Activated gamma-delta T cell (primary cell): ENCODE measurements around the gene CPVL.
"Not testable (repeated sequence)": the region's sequence is repeated elsewhere in the genome, so short reads cannot be mapped to it uniquely, and the experiment has no call there.

ENCODE experiments used
- DNase-seq: peaks from one replicate; lab custom pipeline; 2025; lab: John Stamatoyannopoulos, UW

The CPVL gene

DNA sequence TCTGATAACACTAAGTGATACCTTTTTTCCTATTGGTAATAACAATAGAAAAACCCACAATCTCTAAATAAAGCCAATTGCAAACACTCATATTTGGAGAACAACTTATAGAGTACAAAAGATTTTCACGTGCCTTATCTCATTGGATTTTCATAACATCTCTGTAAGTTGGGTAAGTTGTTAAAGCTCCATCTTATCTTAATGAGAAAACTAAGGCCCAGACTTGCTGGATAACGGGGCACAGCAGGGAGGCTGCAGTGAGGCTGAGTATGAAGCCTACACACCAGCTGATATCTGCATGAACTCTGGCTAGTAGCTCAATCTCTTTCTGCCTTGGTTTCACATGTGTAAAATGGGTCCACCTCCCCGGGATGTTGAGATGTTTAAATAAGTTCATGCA is 26.8 kb downstream of the CPVL start:
- no peak for DNase-seq

DNA sequence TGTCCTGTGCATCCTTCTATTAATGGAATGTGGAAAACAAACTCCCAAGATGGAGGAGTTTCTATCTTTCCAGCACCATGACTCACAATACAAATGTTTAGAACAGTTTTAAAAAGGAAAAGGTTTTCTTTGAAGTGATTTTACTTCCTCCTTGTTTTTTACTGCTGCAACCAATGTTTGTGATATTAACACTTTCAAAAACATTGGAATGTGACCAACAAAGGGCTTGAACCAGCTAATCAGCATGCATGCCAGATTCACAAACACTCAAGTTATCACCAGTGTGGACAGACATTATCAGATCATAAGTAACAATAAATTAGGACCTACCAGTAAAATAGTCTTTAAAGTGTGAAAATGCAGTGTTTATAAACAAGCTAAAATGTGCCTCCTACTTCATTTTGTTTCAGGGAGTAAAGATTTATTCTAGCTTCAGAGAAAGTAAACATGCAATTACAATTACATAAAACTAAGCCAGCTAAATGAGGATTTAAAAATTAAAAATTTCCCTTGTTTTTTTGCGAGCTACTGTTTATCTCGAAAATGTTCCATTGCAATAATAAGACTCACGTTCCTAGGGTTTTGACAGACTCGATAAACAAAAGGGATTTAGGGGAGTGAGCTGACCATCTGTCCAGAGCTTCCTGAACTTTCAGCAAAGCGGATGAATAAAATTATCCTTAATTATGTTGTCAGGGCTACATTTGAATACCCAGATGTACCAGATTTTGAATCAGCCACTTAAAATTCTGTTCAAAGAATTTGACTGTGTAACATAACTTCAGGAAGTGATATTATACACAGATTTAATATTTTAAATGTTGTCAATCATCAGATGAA is 29.8 kb downstream of the CPVL start:
- no peak for DNase-seq

DNA sequence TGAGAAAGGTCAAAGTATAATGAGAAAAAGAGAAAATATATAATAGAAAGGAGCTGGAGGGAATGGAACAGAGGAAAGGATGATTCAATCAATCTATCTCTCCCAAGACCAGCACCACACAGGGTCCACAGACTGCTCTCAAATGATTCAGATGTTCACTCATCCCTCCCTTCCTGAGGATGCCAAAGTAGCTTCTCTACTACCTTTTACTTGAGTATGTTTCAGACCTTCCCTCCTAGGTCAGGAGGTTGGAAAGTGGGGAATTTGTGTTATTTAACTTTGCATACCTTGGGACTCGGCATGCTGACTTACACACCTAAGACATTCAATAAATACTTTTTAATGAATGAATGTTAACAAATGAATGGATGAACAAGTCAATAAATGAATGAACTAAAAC is 30.6 kb downstream of the CPVL start:
- DNase-seq = no peak

DNA sequence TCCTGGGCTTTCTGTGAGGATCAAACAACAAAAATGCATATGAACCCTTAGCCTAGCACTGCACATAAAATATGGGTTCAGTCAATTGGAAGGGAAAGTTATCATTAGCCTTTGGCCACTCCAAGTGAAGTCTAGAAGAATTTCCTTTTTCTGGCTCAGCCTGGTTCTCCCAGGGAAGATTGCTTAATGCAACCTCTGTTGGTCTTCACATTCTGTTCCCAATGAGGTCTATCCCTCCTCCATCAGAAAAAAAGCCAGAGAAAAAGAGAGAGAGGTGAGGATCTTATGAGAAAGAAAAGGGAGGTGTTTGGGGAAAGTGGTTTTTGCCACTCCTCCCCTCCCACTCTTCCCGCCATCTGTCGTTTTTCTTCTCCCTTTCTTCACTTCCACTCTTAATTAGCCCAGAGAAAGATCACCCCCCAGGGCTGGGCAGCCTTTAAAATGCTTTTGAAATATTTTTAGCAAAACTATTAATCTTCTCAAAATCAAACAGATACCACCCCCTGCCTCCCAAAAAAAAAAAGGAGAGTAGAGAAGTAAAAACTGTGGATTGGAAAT is 31.1 kb downstream of the CPVL start:
- no peak for DNase-seq

DNA sequence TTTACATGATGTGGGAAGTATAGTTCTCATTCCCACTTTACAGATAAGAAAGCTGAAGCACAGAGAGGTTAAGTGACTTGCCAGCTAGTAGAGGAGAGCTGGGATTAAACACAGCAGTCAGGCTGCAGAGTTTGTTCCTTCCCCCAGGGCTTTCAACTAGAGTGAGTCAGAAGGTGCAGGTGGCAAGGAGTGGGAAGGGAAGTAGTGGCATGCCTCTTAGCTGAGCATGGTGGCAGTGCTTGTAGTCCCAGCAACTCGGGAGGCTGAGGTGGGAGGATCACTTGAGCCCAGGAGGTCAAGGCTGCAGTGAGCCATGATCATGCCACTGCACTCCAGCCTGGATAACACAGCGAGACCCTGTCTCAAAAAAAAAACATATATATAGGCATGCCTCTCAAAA is 32.1 kb downstream of the CPVL start:
- DNase-seq = not testable (repeated sequence)

DNA sequence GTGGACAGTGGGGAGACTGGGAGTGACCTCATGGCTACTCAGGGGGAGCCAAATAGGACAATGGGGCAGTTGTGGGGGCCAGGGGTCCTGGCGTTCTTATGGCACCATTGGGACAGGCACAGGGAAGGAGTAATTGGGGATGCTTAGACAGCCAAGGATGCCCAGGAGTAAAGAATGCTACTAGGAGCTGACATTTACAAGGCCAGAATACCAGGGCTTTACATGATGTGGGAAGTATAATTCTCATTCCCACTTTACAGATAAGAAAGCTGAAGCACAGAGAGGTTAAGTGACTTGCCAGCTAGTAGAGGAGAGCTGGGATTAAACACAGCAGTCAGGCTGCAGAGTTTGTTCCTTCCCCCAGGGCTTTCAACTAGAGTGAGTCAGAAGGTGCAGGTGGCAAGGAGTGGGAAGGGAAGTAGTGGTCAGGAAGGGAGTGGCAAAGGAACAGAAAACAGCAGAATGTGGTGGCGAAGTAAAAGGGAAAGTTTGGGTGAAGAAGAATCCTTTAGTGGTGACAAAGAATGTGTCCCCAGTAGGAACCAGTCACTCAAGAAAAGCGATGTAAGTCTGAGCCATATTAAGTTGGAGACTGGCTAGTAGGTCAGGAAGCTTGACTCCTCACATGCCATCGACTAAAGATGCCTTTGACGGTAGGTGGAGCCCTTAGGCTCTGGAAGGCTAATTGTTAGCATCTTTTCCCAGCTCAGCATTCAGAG is 32.8 kb downstream of the CPVL start:
- no peak for DNase-seq

DNA sequence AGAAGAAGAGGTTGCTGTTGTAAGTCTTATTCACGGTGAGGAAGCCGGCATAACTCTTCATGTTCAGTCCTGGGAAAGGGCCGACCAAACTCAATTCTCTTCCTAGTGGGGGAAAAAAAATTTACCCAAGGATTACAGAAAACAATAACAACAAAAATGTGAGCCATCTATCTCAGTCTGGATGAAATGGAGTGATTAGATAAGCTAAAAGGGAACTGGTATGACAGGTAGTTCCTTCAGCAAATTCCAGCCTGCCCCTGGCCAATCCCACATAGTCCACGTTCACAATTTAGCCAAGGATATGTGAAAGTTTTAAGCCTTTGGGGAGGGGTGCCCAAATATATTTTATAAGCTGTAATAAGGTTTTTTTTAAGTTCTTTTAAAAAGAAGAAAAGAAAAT is 33.6 kb downstream of the CPVL start:
- DNase-seq = no peak

DNA sequence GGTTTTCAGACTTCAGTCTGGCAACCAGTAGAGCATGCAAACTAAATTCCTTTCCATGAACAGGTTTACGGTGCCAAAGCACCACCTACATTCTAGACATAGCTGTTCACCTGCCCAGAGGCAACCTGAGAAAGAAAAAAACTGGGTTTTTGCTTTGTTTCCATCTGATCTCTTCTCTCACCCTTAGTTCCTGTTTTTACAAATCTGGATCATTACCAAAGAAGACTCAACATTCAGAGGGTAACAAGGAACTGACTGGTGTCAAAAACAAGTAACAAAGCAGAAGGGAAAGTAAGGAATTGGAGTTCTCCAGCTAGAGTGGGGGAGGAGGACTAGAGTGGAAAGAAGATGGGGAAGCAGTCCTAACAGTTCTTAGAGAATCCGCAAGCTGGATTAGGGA is 36.4 kb downstream of the CPVL start:
- no peak for DNase-seq

DNA sequence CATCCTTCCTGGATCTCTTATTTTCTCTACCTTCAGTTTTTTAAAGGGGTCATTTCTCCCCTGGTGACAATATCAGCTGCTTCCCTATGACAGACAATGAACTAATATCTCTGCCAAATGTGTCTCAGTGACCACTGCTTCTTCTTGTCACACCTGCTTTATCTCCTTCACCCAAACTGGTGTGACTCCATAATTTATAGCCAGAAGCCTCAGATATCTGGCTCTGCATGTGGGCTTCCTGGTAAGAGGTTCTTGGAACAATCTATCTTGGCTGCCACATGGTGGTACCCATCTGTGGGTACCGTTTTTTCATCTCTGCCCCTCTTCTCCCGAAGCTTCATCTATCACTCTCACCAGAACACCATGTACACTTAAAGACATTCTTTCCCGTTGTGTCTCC is 37.0 kb downstream of the CPVL start:
- DNase-seq = no peak

DNA sequence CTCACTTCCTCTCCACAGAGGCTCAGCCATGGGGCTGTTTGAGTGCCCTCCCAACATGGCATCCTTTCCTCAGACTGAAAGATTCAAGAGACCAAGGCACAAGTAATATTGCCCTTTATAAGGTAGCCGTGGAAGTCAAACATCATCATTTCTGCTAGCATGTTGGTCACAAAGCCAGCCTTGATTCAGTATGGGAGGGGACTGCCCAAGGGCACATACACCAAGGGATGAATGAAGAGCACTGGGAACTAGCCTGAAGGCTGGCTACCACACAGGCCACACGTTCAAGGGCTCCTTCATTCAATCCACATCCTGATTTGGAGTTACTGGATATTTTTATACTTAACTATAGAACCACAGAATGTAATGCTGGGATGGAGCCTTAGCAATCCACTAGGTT is 39.3 kb downstream of the CPVL start:
- DNase-seq = no peak

DNA sequence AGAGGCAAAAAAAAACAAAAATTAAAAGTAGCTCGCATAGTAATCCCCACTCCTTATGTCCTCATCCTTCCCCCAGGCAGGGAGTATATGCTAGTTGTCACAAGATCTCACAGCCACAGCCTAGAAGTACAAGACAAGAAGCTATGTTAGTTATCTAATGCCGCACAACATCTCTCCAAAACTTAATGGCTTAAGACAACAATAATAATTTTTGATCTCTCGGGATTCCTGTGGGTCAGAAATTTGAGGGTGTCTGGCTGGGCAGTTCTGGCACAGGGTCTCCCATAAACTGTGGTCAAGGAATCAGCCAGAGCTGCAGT is 39.7 kb downstream of the CPVL start:
- no peak for DNase-seq

DNA sequence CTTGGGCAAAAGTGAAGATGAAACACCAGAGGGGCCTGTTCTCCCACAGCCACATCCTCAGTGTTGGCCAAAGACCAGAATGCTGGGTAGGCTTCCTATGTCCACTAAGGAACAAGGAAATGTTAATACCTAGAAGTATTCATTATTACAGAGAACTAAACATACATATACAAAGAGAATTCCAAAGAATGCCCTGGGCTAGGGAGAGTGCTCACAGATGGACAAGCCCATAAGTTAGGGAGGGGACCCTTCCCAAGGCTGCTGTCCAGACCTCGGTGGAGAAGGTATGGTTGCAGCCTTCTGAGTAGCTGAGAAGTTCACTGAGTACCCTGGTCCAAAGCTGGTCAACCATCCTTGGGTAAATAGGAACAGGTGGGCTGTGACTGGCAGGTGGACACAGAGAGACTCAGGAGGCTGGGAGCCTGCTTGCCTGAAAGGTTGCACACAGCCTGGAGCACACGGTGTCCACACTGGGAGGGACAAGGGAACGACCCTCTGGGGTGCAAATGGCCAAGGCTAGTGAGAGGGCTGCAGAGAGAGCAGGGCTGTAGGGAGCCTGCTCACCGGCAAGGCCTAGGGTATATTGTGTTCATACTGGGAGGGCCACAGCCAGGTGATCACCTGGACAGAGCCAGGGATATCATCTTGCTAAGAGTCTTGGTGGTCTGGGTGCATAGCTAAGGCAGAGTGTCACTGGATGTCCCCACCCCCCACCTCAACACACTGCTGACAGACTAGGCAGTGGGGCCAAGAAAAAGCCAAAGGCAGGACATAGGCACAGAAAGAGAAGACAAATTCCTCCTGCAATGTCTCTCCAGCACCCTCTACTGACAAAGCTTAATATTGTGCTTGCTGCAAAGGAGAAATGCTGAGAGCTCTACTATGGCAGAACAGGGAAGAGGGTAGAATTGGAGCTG is 40.3 kb downstream of the CPVL start:
- no peak for DNase-seq

DNA sequence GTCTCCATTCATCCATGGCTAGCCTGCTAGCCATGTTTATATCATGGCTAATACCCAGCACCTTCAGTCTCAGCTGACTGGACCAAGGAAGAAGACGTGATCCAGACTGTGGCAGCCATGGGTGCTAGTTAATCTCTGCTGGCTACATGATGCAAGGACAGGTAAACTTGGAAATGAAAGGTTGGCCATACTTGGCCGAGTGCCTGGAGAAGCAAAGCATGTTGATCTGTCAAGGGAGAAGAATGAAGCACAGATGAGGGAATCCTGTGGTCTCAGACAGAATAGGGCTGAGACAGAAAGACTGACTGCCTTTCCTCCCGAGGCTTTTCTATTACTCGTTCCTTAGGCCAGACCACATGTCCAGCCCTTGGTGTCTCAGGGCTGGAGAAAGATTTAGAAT is 41.1 kb downstream of the CPVL start:
- no peak for DNase-seq

DNA sequence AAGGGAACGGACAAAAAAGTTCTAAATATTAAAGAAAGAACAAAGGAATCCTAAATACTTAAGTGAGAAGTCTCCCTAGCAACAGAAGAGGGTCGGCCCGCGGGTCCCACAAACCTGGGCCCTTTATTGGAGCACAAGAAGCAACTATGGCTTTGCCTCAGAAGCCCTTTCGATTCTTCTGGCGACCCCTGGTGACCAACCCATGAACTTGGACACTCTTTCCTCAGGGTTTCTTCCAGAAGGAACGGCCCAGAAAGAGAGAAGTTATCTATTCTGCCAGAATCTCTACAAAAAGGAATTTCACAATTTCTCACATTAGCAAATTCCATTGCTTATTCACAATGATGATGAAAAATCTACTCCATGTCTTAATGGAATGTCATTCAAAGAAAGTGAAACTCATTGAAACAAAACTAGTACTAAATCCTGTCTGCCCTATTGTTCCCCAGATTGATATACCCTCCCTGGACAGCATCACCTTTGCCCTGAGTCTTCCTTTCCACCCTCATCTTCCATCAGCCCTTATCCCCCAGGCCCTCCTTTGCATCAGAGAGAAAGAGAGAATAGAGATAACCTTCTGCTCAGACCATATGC is 43.7 kb downstream of the CPVL start:
- no peak for DNase-seq

DNA sequence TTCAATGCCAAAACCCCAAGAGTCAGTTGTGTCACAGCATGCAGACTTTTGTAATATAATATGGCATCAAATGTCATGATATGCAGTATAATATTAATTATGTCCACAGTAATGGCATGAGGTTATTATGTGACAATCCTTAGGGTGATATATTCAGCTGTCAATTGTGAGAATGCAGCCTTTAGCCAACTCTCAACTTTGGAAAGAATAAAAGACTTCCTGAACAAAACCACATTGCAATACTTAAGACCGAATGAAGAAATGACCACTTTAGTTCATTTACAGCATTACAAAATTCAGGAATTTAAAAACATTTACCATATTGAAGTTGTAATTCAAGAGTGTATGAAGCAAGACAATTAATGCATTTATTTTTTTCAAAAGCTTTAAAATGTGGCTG is 45.4 kb downstream of the CPVL start:
- DNase-seq = no peak

DNA sequence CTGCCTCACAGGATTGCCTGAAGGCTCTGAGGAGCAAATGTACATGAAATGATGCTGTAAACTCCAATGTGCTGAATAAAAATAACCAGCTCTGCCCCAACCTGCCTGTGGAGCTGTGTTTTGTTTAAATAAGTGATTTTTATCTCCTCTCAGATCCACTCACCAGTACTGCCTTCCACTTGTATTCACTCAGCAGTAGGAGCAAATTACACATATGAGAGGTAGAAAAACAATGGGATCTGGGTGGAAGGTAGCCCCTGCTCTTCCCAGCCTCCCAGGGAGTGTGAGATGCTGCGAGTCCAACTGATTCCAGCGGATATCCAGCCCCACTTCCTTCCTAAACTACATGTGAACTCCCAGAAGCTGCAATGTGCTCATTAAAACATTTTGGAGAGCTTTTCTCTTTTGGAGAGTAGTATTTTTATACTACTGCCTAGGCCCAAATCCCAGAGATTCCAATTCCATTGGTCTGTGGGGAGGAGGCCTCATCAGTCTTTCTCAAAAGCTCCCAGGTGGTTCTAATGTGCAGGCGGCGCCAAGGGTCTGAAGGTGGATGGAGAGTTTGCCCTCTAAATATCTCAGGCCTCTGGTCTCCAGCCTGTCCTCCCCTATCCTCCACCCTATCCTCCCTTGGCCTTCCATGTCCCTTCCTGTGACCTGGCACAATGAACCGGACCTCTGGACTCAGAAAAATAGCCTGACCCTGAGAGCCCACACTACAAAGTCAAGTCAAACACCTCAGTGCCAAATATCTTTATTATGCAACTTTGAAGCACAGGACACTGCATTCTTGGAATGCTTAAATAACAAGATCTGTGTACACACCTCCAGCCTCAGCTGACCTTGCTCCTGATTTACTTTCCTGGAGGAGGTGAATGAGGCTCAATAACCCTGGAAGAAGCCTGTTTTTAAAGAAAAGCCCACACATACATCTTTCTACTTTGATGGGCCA is 46.2 kb downstream of the CPVL start:
- no peak for DNase-seq

DNA sequence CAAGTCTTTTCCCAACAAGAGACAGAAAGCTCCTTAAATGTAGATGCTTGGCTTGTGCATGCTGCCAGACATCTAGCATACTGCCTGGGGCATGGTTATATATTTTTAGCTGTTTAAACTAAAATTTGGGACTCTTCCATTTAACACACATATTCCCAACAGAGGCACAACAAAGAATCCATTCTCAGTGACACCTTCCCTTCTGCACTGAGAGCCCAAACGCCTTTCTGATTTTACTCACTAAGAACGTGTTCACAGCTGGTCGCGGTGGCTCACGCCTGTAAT is 49.9 kb downstream of the CPVL start:
- no peak for DNase-seq

DNA sequence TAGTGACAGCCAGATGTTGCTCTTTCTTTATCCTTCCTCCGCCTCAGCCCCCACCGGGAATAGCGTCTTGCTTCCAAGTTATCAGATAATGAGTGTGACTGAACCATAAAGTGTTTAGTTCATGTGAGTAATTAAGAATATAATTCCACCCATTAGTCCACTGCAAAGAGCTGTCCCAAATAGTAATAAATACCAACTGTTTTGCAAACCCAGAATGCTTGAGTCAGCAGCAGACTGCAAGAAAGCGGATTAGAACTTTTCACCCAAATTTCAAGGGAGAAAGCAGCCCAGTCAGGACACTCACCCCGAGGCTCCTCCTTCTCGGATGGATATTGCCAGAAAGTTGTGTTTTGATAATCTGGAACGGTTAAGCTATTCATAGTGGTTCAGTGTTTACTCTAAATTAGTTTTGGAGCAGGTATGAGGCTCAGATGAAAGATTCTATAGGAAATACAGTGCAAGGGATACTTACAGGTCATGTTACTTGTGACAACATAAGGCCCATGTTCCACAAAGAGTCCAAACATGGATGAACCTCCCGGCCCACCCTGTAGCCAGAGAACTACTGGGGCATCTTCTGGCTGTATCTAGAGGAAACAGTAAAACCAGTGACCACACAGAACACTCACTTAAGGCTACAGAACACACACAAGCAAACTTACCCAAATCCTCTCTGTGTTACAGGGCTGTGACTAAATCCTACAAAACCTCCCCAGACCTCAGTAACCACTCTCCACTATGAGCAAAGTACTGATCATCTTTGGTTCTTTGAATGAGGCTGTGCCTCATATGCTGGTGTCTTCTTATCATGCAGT is 50.5 kb downstream of the CPVL start:
- no peak for DNase-seq

DNA sequence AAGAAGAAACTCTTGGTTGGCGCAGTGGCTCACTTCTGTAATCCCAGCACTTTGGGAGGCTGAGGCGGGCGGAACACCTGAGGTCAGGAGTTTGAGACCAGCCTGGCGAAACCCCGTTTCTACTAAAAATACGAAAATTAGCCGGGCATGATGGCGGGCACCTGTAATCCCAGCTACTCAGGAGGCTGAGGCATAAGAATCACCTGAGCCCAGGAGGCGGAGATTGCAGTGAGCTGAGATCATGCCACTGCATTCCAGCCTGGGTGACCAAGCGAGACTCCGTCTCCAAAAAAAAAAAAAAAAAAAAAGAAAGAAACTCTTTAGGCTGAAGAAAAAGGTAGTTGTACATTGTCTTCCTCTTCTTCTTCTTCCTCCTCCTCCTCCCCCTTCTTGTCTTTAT is 53.2 kb downstream of the CPVL start:
- not testable (repeated sequence) for DNase-seq

DNA sequence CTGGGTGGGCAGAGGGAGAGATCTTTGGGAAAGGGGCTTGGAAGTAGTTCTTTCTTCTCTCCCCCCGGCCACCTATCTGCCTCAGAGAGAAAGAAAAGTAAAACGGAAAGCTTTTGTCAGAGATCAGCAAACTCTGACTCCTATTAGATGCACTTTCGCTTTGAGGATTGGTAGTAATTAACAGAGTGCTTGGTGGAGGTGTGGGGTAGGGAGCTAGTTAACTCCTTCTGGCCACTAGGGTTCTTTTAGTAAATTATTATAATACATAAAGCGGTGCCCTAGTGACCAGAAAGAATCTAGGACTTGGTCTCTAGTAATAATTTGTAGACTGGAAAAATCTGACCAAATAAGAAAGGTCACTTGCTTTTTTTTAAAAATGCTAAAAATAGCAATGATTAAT is 54.6 kb downstream of the CPVL start:
- no peak for DNase-seq
